ENCODE measurements around the gene CYP27C1. TPM values are rescaled to one million over a fixed set of nuclear protein-coding genes. Genes with fewer than 3 reads are reported as not detected.

CYP27C1 gene
- total and polyA plus RNA-seq, 9 of the 15 experiments (the other 6 are each of a cell fraction or from before 2014, with no cell fraction given): not detected

- in situ Hi-C loops (cut with MboI): no loop called here
- BruUV-seq (replicated peaks): no TSS peak
Measured at GRCh38 chr2:127225186-127225960, 5.3 kb upstream of the CYP27C1 start.

More at GRCh38 chr2:127225186-127225960, 5.3 kb upstream of the CYP27C1 start:
- no peak overlapping the region for H3K9ac ChIP-seq (ENCODE audit: insufficient read depth in 1 of 2, low read depth in 2 of 2, low read length in 2 of 2)
- H3K4me1 ChIP-seq (replicated peaks in 1 of 2; ENCODE audit: control insufficient read depth in 2 of 2, insufficient read depth in 2 of 2, low read length in 2 of 2): no peaks in the 10 kb centered on the region; a peak in 1 of 5 replicates
- no peaks in the 10 kb centered on the region for H3K9me3 ChIP-seq (replicated peaks; ENCODE audit: control insufficient read depth, insufficient read depth, low read depth, low read length)
- H3K27ac ChIP-seq (ENCODE audit: extremely low read depth, low read depth, low read length): no peak overlapping the region
- H3K79me2 ChIP-seq (ENCODE audit: control insufficient read depth, insufficient read depth, low read length): no peaks in the 10 kb centered on the region
- TF ChIP-seq GMEB1 (CRISPR knock-in tag; IDR thresholded peaks at IDR 0.05) (no peak), POLR2B (IDR thresholded peaks at IDR 0.05; ENCODE audit: low read depth, partially characterized antibody) (no peak), ZMIZ1 (IDR thresholded peaks at IDR 0.05; ENCODE audit: low read depth in 2 of 2, low read length in 2 of 2) (no peak), ZNF23 (CRISPR knock-in tag; IDR thresholded peaks at IDR 0.05) (no peak), THRAP3 (IDR thresholded peaks at IDR 0.05; ENCODE audit: borderline replicate concordance) (no peak), KDM5B (IDR thresholded peaks at IDR 0.05; ENCODE audit: insufficient replicate concordance, low read depth, low read length) (no peak), SREBF1 (IDR thresholded peaks at IDR 0.05; ENCODE audit: borderline replicate concordance, low read depth, low read length) (no peak), XRCC3 (IDR thresholded peaks at IDR 0.05) (no peak), ZSCAN32 (CRISPR knock-in tag; IDR thresholded peaks at IDR 0.05) (no peak), HSF4 (CRISPR knock-in tag; IDR thresholded peaks at IDR 0.05; ENCODE audit: borderline replicate concordance) (no peak)
- ChIA-PET POLR2A (interaction anchor here (0.5 kb wide), 1 partner anchor 477 kb away, joined by 3 read pairs; no protein-coding TSS in a partner anchor), CTCF (ENCODE audit: low intra/inter-chr PET ratio) (no interaction called here)
- H3K9me1 ChIP-seq (ENCODE audit: control insufficient read depth, insufficient read depth, low read length): no peaks in the 10 kb centered on the region
- 2% methylated on average over 12 of the region's 12 CpGs for WGBS (ENCODE audit: insufficient coverage, low coverage, missing lambda C conversion rate)
- intact Hi-C loops (cut with micrococcal nuclease): no loop called here
- H3K4me3 ChIP-seq: no peak overlapping the region
- DNase-seq (ENCODE audit: extremely low read depth in 1 of 4, low spot score in 3 of 4) (no peak), ATAC-seq (no peak), FAIRE-seq (no peak)
- H3K4me2 ChIP-seq (ENCODE audit: insufficient read depth, low read length): no peak overlapping the region
- H4K20me1 ChIP-seq (replicated peaks; ENCODE audit: control insufficient read depth, insufficient read depth, low read length): no peaks in the 10 kb centered on the region
- H3K27me3 ChIP-seq (ENCODE audit: control insufficient read depth in 2 of 2, insufficient read depth in 2 of 2, low read length in 2 of 2): peaks cover 29 to 70% of the 10 kb centered on the region in 2 experiments
- H2AFZ ChIP-seq (ENCODE audit: low read depth, low read length): no peak overlapping the region
- H3K36me3 ChIP-seq (ENCODE audit: control insufficient read depth, insufficient read depth, low read length): no peaks in the 10 kb centered on the region
